Neutrophil (primary cell): ENCODE measurements around the gene ZNF71.

ENCODE experiments used
- H3K27ac ChIP-seq: fragments of 200-600 bp; sonication (generic); 2 replicates; pipeline ENCODE4 v1.5.1; 2016; ENCODE audit warnings: mild to moderate bottlenecking, moderate library complexity
- H3K27me3 ChIP-seq: fragments of 200-600 bp; sonication (generic); 2 replicates; pipeline ENCODE4 v1.6.0; 2016; ENCODE audit warnings: mild to moderate bottlenecking
- H3K36me3 ChIP-seq: fragments of 200-600 bp; sonication (generic); 2 replicates; pipeline ENCODE4 v1.5.1; 2017
- H3K4me1 ChIP-seq, 2 experiments: fragments of 200-600 bp in 1 of 2; sonication (generic) in 1 of 2; 1 replicate in 1 of 2; 2 replicates in 1 of 2; pipeline versions ENCODE4 v1.5.1 to v1.6.1; 2013 to 2016; ENCODE audit warnings: low read depth in 1 of 2, low read length in 1 of 2, mild to moderate bottlenecking in 1 of 2, moderate library complexity in 1 of 2; ENCODE audit not compliant: control insufficient read depth in 1 of 2, insufficient read depth in 1 of 2
- H3K4me3 ChIP-seq, 2 experiments: fragments of 200-600 bp in 1 of 2; sonication (generic) in 1 of 2; 1 replicate in 1 of 2; 2 replicates in 1 of 2; pipeline ENCODE4 v1.5.1; 2013 to 2016; ENCODE audit warnings: low read depth in 1 of 2, low read length in 1 of 2, mild to moderate bottlenecking in 1 of 2, moderate library complexity in 1 of 2
- H3K9me3 ChIP-seq: fragments of 200-600 bp; sonication (generic); 2 replicates; pipeline ENCODE4 v1.5.1; 2016
- CTCF ChIP-seq: fragments of 200-600 bp; sonication (generic); IDR thresholded peaks from 2 replicates; pipeline ENCODE4 v1.5.1; 2016; ENCODE audit warnings: antibody characterized with exemption

ZNF71 gene

GRCh38 chr19:56567274-56568120 lies 27.6 kb upstream of the ZNF71 start, which contains the start of gene ZNF470:
Gene ZNF470 (plus strand): TSS chr19:56567468. CDS start chr19:56570312, 2,844 bp downstream.
- Histone ChIP-seq H3K4me3 (peak within 1 kb of the TSS; percentile 67 to 88), H3K27ac (peak within 1 kb of the TSS; percentile 70), H3K36me3 (no peaks in the 10 kb centered on the region), H3K4me1 (peaks cover 12 to 14% of the 10 kb centered on the region in 2 experiments), H3K27me3 (no peaks in the 10 kb centered on the region), H3K9me3 (peaks cover 5% of the 10 kb centered on the region)
- no peak for TF ChIP-seq CTCF

DNA sequence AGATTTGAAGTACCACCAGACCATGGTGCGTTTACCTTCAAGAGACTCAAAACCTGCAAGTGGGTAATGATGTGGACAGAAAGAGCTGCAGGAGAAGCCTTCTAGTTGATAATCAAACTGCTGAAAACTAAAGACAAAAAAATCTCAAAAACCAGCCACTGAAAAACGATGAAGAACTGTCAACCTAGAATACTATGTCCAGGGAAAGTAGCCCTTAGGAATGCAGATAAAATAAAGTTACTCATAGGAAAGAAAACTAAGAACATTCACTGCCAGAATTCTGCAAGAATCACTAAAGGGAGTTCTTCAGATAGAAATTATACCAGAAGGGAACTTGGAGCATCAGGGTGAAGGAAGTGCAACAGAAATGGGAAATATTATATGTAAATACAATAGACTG lies 22.5 kb upstream of the ZNF71 start:
- no peaks in the 10 kb centered on the region for H3K27me3 ChIP-seq
- peaks cover 45% of the 10 kb centered on the region for H3K9me3 ChIP-seq
- no peak overlapping the region for H3K27ac ChIP-seq
- peaks cover 5 to 6% of the 10 kb centered on the region in 2 experiments for H3K4me1 ChIP-seq
- H3K4me3 ChIP-seq = no peak overlapping the region
- no peaks in the 10 kb centered on the region for H3K36me3 ChIP-seq
- no peak for TF ChIP-seq CTCF

DNA sequence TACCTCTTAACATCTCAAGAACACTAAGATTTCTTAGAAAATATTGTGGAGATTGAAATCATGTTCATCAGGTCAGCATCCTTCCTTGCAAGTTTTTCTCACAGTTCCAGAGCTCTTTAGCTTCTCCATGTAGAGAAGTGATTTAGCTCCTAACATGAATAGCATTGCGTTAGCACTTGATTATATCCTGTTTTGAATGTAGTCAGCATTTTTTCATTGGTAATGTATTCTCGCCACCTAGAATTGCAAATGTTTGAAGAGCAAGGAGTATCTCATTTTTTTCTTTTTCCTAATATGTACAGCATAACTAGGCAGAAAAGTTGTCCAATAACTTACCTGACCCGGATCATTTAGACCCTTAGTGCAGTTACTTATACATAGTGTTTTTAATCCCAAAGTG lies 21.2 kb upstream of the ZNF71 start:
- H3K4me3 ChIP-seq = no peak overlapping the region
- H3K27ac ChIP-seq = no peak overlapping the region
- no peaks in the 10 kb centered on the region for H3K36me3 ChIP-seq
- no peaks in the 10 kb centered on the region for H3K27me3 ChIP-seq
- TF ChIP-seq CTCF = no peak
- no peaks in the 10 kb centered on the region for H3K4me1 ChIP-seq
- H3K9me3 ChIP-seq = peaks cover 58% of the 10 kb centered on the region

DNA sequence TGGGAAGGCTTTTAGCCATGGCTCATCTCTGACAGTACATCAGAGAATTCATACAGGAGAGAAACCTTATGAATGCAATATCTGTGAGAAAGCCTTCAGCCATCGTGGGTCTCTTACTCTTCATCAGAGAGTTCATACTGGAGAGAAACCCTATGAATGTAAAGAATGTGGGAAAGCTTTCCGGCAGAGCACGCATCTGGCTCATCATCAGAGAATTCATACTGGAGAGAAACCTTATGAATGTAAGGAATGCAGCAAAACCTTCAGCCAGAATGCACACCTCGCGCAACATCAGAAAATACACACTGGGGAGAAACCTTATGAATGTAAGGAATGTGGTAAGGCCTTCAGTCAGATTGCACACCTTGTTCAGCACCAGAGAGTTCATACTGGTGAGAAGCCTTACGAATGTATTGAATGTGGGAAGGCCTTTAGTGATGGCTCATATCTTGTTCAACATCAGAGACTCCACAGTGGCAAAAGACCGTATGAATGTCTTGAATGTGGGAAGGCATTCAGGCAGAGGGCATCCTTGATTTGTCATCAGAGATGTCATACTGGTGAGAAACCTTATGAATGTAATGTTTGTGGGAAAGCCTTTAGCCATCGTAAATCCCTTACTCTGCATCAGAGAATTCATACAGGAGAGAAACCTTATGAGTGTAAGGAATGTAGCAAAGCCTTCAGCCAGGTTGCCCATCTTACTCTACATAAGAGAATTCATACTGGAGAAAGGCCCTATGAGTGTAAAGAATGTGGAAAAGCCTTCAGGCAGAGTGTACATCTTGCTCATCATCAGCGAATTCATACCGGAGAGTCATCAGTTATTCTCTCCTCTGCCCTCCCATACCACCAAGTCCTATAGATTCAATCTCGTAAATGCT lies 17.1 kb upstream of the ZNF71 start:
- Histone ChIP-seq H3K9me3 (peaks cover 75% of the 10 kb centered on the region), H3K36me3 (no peaks in the 10 kb centered on the region), H3K27me3 (no peaks in the 10 kb centered on the region), H3K27ac (no peak overlapping the region), H3K4me1 (no peaks in the 10 kb centered on the region), H3K4me3 (no peak overlapping the region)
- no peak for TF ChIP-seq CTCF

GRCh38 chr19:56594446-56594782 lies 688 bp upstream of the ZNF71 start:
- Histone ChIP-seq H3K9me3 (no peaks in the 10 kb centered on the region), H3K36me3 (no peaks in the 10 kb centered on the region), H3K27ac (no peak overlapping the region), H3K27me3 (no peaks in the 10 kb centered on the region), H3K4me3 (peak overlapping the region; percentile 69 to 74), H3K4me1 (peaks cover 13 to 14% of the 10 kb centered on the region in 2 experiments)
- TF ChIP-seq CTCF = no peak
